K562 (cell line): Measurements from ENCODE around the gene ZMIZ1. TPM values are rescaled to one million over a fixed set of nuclear protein-coding genes. Genes with fewer than 3 reads are reported as not detected.

Experiments
- ATAC-seq: fragments of 200-7000 bp; cut with Tn5 transposase; 3 replicates; pipeline ENCODE4 v1.9.1; 2020; ENCODE audit warnings: moderate library complexity
- BruUV-seq: library from RNA; stranded (reverse); fragments of 400-500 nt; replicated peaks from 2 replicates; lab custom pipeline; 2021; lab: Mats Ljungman, UMichigan
- CTCF ChIA-PET: fragments of 300-600 bp; formaldehyde crosslinking; extraction: SDS; loops from one replicate; lab custom pipeline; 2021; ENCODE audit warnings: low intra/inter-chr PET ratio; lab: Yijun Ruan, JAX
- POLR2A ChIA-PET: fragments of 300-600, 350-650 bp; sonication (Branson Sonifier 250); formaldehyde crosslinking; extraction: SDS; loops from one replicate; lab custom pipeline; 2021; ENCODE audit warnings: antibody characterized with exemption, inconsistent platforms; lab: Yijun Ruan, JAX
- DNase-seq, 4 experiments: peaks; one replicate each; pipeline versions ENCODE4 v3.0.0 to v3.0.0-alpha.2; 2011 to 2018; ENCODE audit warnings: low spot score in 3 of 4, mixed read lengths in 3 of 4; ENCODE audit errors: extremely low read depth in 1 of 4
- FAIRE-seq: peaks from 2 replicates; lab custom pipeline; 2011; peaks lifted over from hg19 to GRCh38; lab: Jason Lieb, UNC
- H2AFZ ChIP-seq: 2 replicates; pipeline ENCODE4 v1.6.0; 2011; ENCODE audit warnings: low read depth, low read length, control low read depth, inconsistent platforms
- H3K27ac ChIP-seq: fragments of 200-600 bp; 3 replicates; pipeline ENCODE4 v1.8.0; 2011; ENCODE audit warnings: low read depth, mild to moderate bottlenecking, control low read depth, inconsistent platforms, low read length, moderate library complexity, mixed read lengths; ENCODE audit errors: extremely low read depth
- H3K27me3 ChIP-seq, 2 experiments: fragments of 300-600 bp in 1 of 2; 2 replicates in 1 of 2; 3 replicates in 1 of 2; pipeline versions ENCODE4 v1.6.0 to v1.8.0; 2011; ENCODE audit warnings: inconsistent platforms in 2 of 2, low read length in 2 of 2, mild to moderate bottlenecking in 1 of 2, mixed read lengths in 1 of 2, moderate library complexity in 1 of 2; ENCODE audit not compliant: control insufficient read depth in 2 of 2, insufficient read depth in 2 of 2
- H3K36me3 ChIP-seq: fragments of 300-600 bp; 3 replicates; pipeline ENCODE4 v1.8.0; 2011; ENCODE audit warnings: mild to moderate bottlenecking, low read length, inconsistent platforms; ENCODE audit not compliant: control insufficient read depth, insufficient read depth
- H3K4me1 ChIP-seq, 2 experiments: fragments of 200-600 bp in 1 of 2; replicated peaks in 1 of 2; 2 replicates in 1 of 2; 3 replicates in 1 of 2; pipeline versions ENCODE4 v1.5.1 to v1.8.0; 2011; ENCODE audit warnings: inconsistent platforms in 2 of 2, low read length in 2 of 2, mild to moderate bottlenecking in 1 of 2, mixed read lengths in 1 of 2, moderate library complexity in 1 of 2; ENCODE audit not compliant: control insufficient read depth in 2 of 2, insufficient read depth in 2 of 2
- H3K4me2 ChIP-seq: 2 replicates; pipeline ENCODE4 v1.6.1; 2011; ENCODE audit warnings: low read length, control low read depth, inconsistent platforms, mixed read lengths; ENCODE audit not compliant: insufficient read depth
- H3K4me3 ChIP-seq: fragments of 200-600 bp; sonication (generic), shearing (Covaris generic); 2 replicates; pipeline ENCODE4 v1.5.1; 2016; ENCODE audit warnings: control low read depth, inconsistent platforms
- H3K79me2 ChIP-seq: fragments of 200-600 bp; 3 replicates; pipeline ENCODE4 v1.8.0; 2011; ENCODE audit warnings: low read length, inconsistent platforms; ENCODE audit not compliant: control insufficient read depth, insufficient read depth
- H3K9ac ChIP-seq, 2 experiments: 2 replicates each; pipeline versions ENCODE4 v1.6.0 to v1.6.1; 2011; ENCODE audit warnings: low read depth in 2 of 2, low read length in 2 of 2, control low read depth in 1 of 2, inconsistent platforms in 1 of 2, mild to moderate bottlenecking in 1 of 2, mixed read lengths in 1 of 2; ENCODE audit not compliant: insufficient read depth in 1 of 2
- H3K9me1 ChIP-seq: one replicate; pipeline ENCODE4 v1.6.0; 2011; ENCODE audit warnings: inconsistent platforms, mild to moderate bottlenecking, low read length, moderate library complexity; ENCODE audit not compliant: control insufficient read depth, insufficient read depth
- H3K9me3 ChIP-seq: replicated peaks from 2 replicates; pipeline ENCODE4 v1.5.1; 2011; ENCODE audit warnings: low read depth, low read length, inconsistent platforms; ENCODE audit not compliant: control insufficient read depth, insufficient read depth
- H4K20me1 ChIP-seq: replicated peaks from 2 replicates; pipeline ENCODE4 v1.6.1; 2011; ENCODE audit warnings: low read length, inconsistent platforms, mixed read lengths; ENCODE audit not compliant: control insufficient read depth, insufficient read depth
- ARID1B ChIP-seq: fragments of 450-650 bp; IDR thresholded peaks from 2 replicates; pipeline ENCODE4 v1.6.1; 2016; ENCODE audit warnings: antibody characterized with exemption, mild to moderate bottlenecking, inconsistent platforms
- BCOR ChIP-seq: fragments of 450-650 bp; IDR thresholded peaks from 2 replicates; pipeline ENCODE4 v1.6.1; 2016
- CC2D1A ChIP-seq: fragments of 450-650 bp; IDR thresholded peaks from 2 replicates; pipeline ENCODE4 v1.6.1; 2017; ENCODE audit warnings: mild to moderate bottlenecking
- GATAD2A ChIP-seq: fragments of 450-650 bp; IDR thresholded peaks from 2 replicates; pipeline ENCODE4 v1.6.1; 2017
- MXD1 ChIP-seq: fragments of 250-450 bp; sonication (Bioruptor Pico); IDR thresholded peaks from 2 replicates; pipeline ENCODE4 v1.8.0; 2021; ENCODE audit warnings: borderline replicate concordance, mild to moderate bottlenecking, moderate library complexity; ENCODE audit not compliant: poor library complexity, severe bottlenecking
- RBM25 ChIP-seq: fragments of 200-400 bp; formaldehyde crosslinking; IDR thresholded peaks from 2 replicates; pipeline ENCODE4 v1.6.1; 2018; ENCODE audit warnings: low read length, low read depth, moderate library complexity; ENCODE audit not compliant: severe bottlenecking
- RFX1 ChIP-seq: fragments of 450-650 bp; IDR thresholded peaks from 2 replicates; pipeline ENCODE4 v1.6.1; 2016; ENCODE audit warnings: mild to moderate bottlenecking, moderate library complexity
- ZFP36 ChIP-seq: fragments of 150-350 bp; IDR thresholded peaks from 2 replicates; pipeline ENCODE4 v1.6.1; 2018; ENCODE audit warnings: low read length, low read depth; ENCODE audit not compliant: partially characterized antibody
- WGBS: fragments of 100-300 bp; shearing (Covaris generic); methylation state at CpG from one replicate; pipeline ENCODE4 v1.1.6; 2016; ENCODE audit warnings: low coverage, mixed read lengths; ENCODE audit not compliant: insufficient coverage; ENCODE audit errors: missing lambda C conversion rate; 5-methylcytosine and 5-hydroxymethylcytosine counted together
- in situ Hi-C: fragments of 300-500 bp; cut with MboI; formaldehyde crosslinking; loops from 4 replicates; pipeline ENCODE4 v1.15.0; 2018; ENCODE audit warnings: inconsistent platforms, mixed read lengths
- intact Hi-C: fragments of 100-400 bp; cut with micrococcal nuclease; formaldehyde crosslinking; loops from 2 replicates; pipeline ENCODE4 v1.14.2; 2022
- polyA plus RNA-seq, 8 experiments: library from polyadenylated mRNA; depleted of rRNA in 4 of 8; stranded (reverse) in 5 of 8; unstranded in 3 of 8; fragments of >200 nt; fragmentation: Nextera tagmentation in 2 of 8; fragmentation: Illumina TruSeq in 1 of 8; extraction: Ambion mirVana in 2 of 8; extraction: Trizol in 1 of 8; gene quantifications; 2 replicates each; pipeline versions ENCODE4 v1.2.1 to v1.2.3, GENCODE V29; 2011 to 2014; ENCODE audit warnings: inconsistent platforms in 1 of 8, missing spikeins in 1 of 8
- total RNA-seq, 7 experiments: library from RNA; depleted of rRNA in 6 of 7; stranded (reverse); fragments of >200 nt in 6 of 7; fragmentation: Illumina TruSeq in 2 of 7; extraction: Trizol in 2 of 7; gene quantifications; 2 replicates each; pipeline versions ENCODE4 v1.2.1 to v1.2.3, GENCODE V29; 2011 to 2021; ENCODE audit warnings: low replicate concordance in 1 of 7

The ZMIZ1 gene
- total and polyA plus RNA-seq, 9 of the 15 experiments (the other 6 are each of a cell fraction or from before 2014, with no cell fraction given), result 1.0 to 37.3 (median 4.3) TPM

GRCh38 chr10:79229071-79229541, 160.3 kb downstream of the ZMIZ1 start:
- H3K27ac ChIP-seq, result no peak overlapping the region
- no peak overlapping the region for H2AFZ ChIP-seq
- DNase-seq, result no peak
- H4K20me1 ChIP-seq, result peaks cover 5% of the 10 kb centered on the region; the same call in 1 of the 2 replicates
- H3K79me2 ChIP-seq, result no peaks in the 10 kb centered on the region
- ChIA-PET CTCF (no interaction called here), POLR2A (interaction anchor here (0.6 to 1.7 kb wide), 4 partner anchors 10 to 97 kb away, joined by 3 to 5 read pairs (median 5); no protein-coding TSS in a partner anchor)
- in situ Hi-C loops (no loop called here), intact Hi-C loops (no loop called here)
- BruUV-seq, result no TSS peak
- H3K9me3 ChIP-seq, result no peaks in the 10 kb centered on the region
- no peak overlapping the region for H3K4me3 ChIP-seq
- peaks cover 0 to 4% of the 10 kb centered on the region in 2 experiments; a peak in 1 of 5 replicates for H3K4me1 ChIP-seq
- no peak for ATAC-seq
- H3K9ac ChIP-seq, result no peak overlapping the region
- H3K36me3 ChIP-seq, result peaks cover 20% of the 10 kb centered on the region; the same call in 2 of the 3 replicates
- no peak for FAIRE-seq
- H3K27me3 ChIP-seq, result no peaks in the 10 kb centered on the region
- no peak overlapping the region for H3K4me2 ChIP-seq
- peak; percentile 86 for TF ChIP-seq RFX1
- TF ChIP-seq ARID1B, result no peak
- TF ChIP-seq GATAD2A, result no peak
- WGBS, result 67% methylated on average over 5 of the region's 5 CpGs
- no peaks in the 10 kb centered on the region for H3K9me1 ChIP-seq

- ChIA-PET CTCF (no interaction called here), POLR2A (interaction anchor here (1.7 kb wide), 1 partner anchor 9 kb away, joined by 5 read pairs; no protein-coding TSS in a partner anchor)
- Histone ChIP-seq H4K20me1 (peaks cover 5% of the 10 kb centered on the region; the same call in 1 of the 2 replicates), H3K9me3 (no peaks in the 10 kb centered on the region), H3K36me3 (peaks cover 23% of the 10 kb centered on the region; the same call in 2 of the 3 replicates), H3K4me3 (no peak overlapping the region), H3K79me2 (no peaks in the 10 kb centered on the region), H2AFZ (no peak overlapping the region), H3K9ac (no peak overlapping the region), H3K27ac (no peak overlapping the region), H3K9me1 (no peaks in the 10 kb centered on the region), H3K27me3 (no peaks in the 10 kb centered on the region), H3K4me1 (peaks cover 0 to 4% of the 10 kb centered on the region in 2 experiments; a peak in 1 of 5 replicates), H3K4me2 (no peak overlapping the region)
- no peak for TF ChIP-seq CC2D1A
- no peak for TF ChIP-seq MXD1 (CRISPR knock-in tag)
- peak; percentile 62 for TF ChIP-seq BCOR
- peak; percentile 78 for TF ChIP-seq ZFP36
- peak; percentile 76 for TF ChIP-seq RBM25
- in situ Hi-C loops (no loop called here), intact Hi-C loops (no loop called here)
- WGBS, result 76% methylated on average over 10 of the region's 12 CpGs
- DNase-seq, result no peak
- no peak for FAIRE-seq
- no peak for ATAC-seq
- BruUV-seq, result no TSS peak
These were observed 161.1 kb downstream of the ZMIZ1 start for GRCh38 chr10:79229830-79230327.
